Thoracic aorta (tissue), 2 donors: ENCODE results near the gene VPS45. TPM values are rescaled to one million over a fixed set of nuclear protein-coding genes. Genes with fewer than 3 reads are reported as not detected.
A peak's percentile ranks its signal among the peaks of the same experiment; 100 is the strongest.

Experiments used
- ATAC-seq: fragments of 150-250 bp; one replicate; pipeline ENCODE4 v1.8.0; 2017; ENCODE audit warnings: low read depth; ENCODE audit not compliant: insufficient number of reproducible peaks, low FRiP score
- DNase-seq: peaks from one replicate; pipeline ENCODE4 v3.0.0-alpha.2; 2020; ENCODE audit warnings: low spot score
- H3K27ac ChIP-seq, 2 donors: fragments of 200-600 bp; sonication (generic); 1 replicate in 1 of 2; 2 replicates in 1 of 2; pipeline ENCODE4 v1.5.1; 2016; ENCODE audit warnings: mild to moderate bottlenecking in 2 of 2, moderate library complexity in 2 of 2
- H3K27me3 ChIP-seq: fragments of 200-600 bp; sonication (generic); replicated peaks from 2 replicates; pipeline ENCODE4 v1.6.0; 2016; ENCODE audit warnings: mild to moderate bottlenecking; ENCODE audit not compliant: insufficient read depth
- H3K36me3 ChIP-seq: fragments of 200-600 bp; sonication (generic); one replicate; pipeline ENCODE4 v1.5.1; 2016
- H3K4me1 ChIP-seq, 2 donors: fragments of 200-600 bp; sonication (generic); 1 replicate in 1 of 2; 2 replicates in 1 of 2; pipeline versions ENCODE4 v1.5.1 to v1.6.0; 2016; ENCODE audit warnings: low read depth in 2 of 2, mild to moderate bottlenecking in 1 of 2; ENCODE audit not compliant: control insufficient read depth in 1 of 2
- H3K4me3 ChIP-seq: fragments of 200-600 bp; sonication (generic); 2 replicates; pipeline ENCODE4 v1.5.1; 2016; ENCODE audit warnings: mild to moderate bottlenecking
- H3K9me3 ChIP-seq: fragments of 200-600 bp; sonication (generic); 2 replicates; pipeline ENCODE4 v1.5.1; 2016
- total RNA-seq, 2 donors: library from RNA; depleted of rRNA; stranded (reverse); fragments of >200 nt; gene quantifications; one replicate each; pipeline versions ENCODE4 v1.1.0 to v1.2.3, GENCODE V29; 2016
- TF ChIP-seq, protein P1 (sequence below): fragments of 200-600 bp; sonication (generic); IDR thresholded peaks from one replicate; pipeline ENCODE4 v1.5.1; 2019; ENCODE audit warnings: antibody characterized with exemption

The VPS45 gene
- total RNA-seq, 2 donors from 2014 or later, result 46.2 to 68.9 TPM

DNA sequence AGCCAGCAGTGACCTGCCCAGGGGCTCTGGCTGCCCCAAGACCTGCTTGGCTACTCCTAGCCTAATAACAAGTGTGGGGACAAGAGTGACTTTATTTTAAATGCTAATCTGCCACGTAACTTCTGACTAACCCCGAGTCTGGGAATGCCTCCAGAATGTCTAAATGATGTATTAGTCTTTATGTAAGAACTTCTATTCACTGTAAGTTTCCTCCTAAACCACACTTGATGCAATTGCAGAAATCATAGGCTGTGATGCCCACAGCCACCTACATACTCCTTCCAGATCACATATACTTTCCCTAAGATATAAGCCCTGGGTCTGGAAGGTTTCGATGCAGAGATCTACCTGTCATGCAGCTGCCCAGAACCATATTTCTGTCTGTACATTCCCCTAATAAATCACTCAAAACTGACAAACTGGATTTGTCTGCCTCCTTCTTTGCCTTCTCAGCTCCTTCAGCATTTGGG lies 5.9 kb upstream of the VPS45 start:
- Histone ChIP-seq H3K27ac (peak overlapping the region; percentile 58 to 63), H3K36me3 (no peaks in the 10 kb centered on the region), H3K9me3 (no peaks in the 10 kb centered on the region), H3K27me3 (no peaks in the 10 kb centered on the region), H3K4me1 (peaks cover 18 to 37% of the 10 kb centered on the region in 2 donors), H3K4me3 (no peak overlapping the region)
- peak; percentile 22 for DNase-seq
- no peak for ATAC-seq
- TF ChIP-seq, protein P1, sequence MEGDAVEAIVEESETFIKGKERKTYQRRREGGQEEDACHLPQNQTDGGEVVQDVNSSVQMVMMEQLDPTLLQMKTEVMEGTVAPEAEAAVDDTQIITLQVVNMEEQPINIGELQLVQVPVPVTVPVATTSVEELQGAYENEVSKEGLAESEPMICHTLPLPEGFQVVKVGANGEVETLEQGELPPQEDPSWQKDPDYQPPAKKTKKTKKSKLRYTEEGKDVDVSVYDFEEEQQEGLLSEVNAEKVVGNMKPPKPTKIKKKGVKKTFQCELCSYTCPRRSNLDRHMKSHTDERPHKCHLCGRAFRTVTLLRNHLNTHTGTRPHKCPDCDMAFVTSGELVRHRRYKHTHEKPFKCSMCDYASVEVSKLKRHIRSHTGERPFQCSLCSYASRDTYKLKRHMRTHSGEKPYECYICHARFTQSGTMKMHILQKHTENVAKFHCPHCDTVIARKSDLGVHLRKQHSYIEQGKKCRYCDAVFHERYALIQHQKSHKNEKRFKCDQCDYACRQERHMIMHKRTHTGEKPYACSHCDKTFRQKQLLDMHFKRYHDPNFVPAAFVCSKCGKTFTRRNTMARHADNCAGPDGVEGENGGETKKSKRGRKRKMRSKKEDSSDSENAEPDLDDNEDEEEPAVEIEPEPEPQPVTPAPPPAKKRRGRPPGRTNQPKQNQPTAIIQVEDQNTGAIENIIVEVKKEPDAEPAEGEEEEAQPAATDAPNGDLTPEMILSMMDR, result no peak

DNA sequence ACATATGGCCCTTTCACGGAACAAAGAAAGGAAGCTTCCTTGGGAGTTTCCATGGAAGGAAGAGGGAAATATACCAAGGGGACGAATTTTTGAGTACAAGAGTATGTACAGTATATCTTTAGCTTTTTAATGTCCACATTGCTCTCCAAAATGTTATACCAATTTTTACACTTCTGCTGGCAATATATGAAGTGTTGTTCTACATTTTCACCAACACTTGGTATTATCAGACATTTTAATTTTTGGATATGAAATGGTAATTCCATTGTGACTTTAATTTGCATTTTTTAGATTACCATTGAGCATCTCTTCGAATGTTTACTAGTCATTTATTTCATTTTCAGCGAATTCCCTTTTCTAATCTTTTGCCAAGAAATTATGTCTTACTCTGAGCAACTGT lies 5.5 kb upstream of the VPS45 start:
- DNase-seq (no peak), ATAC-seq (no peak)
- Histone ChIP-seq H3K9me3 (no peaks in the 10 kb centered on the region), H3K4me3 (no peak overlapping the region), H3K27ac (peak overlapping the region in 1 of 2 donors; percentile 63), H3K27me3 (no peaks in the 10 kb centered on the region), H3K36me3 (no peaks in the 10 kb centered on the region), H3K4me1 (peaks cover 18 to 37% of the 10 kb centered on the region in 2 donors)
- TF ChIP-seq, protein P1, result no peak

DNA sequence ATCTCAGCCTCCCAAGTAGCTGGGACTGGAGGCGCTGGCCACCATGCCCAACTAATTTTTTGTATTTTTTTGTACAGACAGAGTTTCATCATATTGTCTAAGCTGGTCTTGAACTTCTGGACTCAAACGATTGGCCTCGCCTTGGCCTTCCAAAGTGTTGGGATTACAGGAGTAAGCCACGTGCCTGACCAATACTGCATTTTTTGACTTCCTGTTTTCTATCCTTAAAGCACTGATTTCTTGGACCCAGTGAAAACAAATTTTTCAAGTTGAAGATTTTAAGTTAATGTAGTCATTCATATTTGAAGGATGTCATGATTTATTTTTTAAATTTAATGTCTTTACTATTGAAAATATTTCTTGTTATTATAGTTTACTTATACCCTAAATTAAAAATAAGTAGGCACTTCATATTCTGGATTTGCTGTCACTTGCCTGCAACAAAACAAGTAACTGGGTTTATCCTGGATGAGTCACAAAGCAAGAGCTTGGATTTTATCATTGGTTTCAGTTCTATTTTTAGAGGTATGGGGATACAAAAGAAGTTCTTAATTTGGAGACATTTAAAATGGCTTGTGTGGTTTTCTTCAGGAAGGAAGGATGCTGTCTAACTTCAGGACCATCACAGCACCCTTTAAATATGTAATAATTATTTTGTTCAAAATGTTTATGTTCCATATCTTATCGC lies 2.2 kb upstream of the VPS45 start:
- Histone ChIP-seq H3K4me1 (peaks cover 27 to 48% of the 10 kb centered on the region in 2 donors), H3K27ac (peak overlapping the region; percentile 93 to 96), H3K27me3 (no peaks in the 10 kb centered on the region), H3K4me3 (peak overlapping the region; percentile 26), H3K9me3 (no peaks in the 10 kb centered on the region), H3K36me3 (no peaks in the 10 kb centered on the region)
- ATAC-seq (no peak), DNase-seq (no peak)
- TF ChIP-seq, protein P1, result no peak

DNA sequence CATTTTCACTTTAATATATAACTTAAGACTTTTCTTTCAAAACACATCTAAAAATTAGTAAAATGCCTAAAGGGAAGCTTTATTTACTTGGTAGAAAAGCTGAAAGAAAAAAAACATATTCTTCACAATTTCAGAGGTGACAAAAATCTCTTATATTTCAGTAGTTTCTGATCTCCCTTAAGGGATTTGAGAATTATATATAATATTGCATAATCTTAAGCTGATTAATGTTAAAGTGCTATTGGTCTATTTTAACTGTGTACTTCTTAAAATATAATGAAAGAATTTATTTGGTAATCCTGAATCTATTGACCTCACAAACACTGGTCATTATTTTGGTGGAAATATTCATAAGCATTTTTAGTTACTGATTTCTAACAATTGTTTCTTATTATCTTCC lies 1.2 kb upstream of the VPS45 start:
- Histone ChIP-seq H3K36me3 (no peaks in the 10 kb centered on the region), H3K9me3 (no peaks in the 10 kb centered on the region), H3K4me3 (peak overlapping the region; percentile 83), H3K27me3 (no peaks in the 10 kb centered on the region), H3K27ac (peak overlapping the region; percentile 93 to 96), H3K4me1 (peaks cover 27 to 44% of the 10 kb centered on the region in 2 donors)
- ATAC-seq (no peak), DNase-seq (no peak)
- TF ChIP-seq, protein P1, result no peak

DNA sequence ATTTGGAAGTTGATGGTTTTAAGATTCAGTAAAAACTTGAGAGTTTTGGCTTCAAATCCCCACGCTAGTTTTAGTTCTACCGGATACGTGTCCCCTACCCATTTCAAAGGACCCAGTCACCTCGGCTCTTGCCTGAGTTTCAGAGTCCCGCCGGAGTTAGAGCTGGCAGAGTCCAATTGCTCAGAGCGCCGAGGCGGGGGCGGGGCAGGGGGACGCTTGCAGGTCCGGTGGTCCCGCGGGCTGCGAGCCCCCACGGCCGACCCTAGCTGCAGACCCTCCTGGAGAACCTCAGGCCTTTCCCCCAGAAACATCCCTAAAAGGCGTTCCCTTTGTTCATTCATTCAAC lies 765 bp upstream of the VPS45 start:
- no peaks in the 10 kb centered on the region for H3K27me3 ChIP-seq
- no peaks in the 10 kb centered on the region for H3K36me3 ChIP-seq
- peak overlapping the region; percentile 83 for H3K4me3 ChIP-seq
- H3K27ac ChIP-seq, result peak overlapping the region; percentile 93 to 96
- ATAC-seq (peak; percentile 34), DNase-seq (no peak)
- TF ChIP-seq, protein P1, result no peak
- no peaks in the 10 kb centered on the region for H3K9me3 ChIP-seq
- H3K4me1 ChIP-seq, result peaks cover 24 to 39% of the 10 kb centered on the region in 2 donors
